A204.1 (cell line): Measurements from ENCODE around the gene IRGQ.

Source experiments
- FAIRE-seq: peaks from 2 replicates; lab custom pipeline; 2012; peaks lifted over from hg19 to GRCh38; lab: Jason Lieb, UNC

IRGQ gene

DNA sequence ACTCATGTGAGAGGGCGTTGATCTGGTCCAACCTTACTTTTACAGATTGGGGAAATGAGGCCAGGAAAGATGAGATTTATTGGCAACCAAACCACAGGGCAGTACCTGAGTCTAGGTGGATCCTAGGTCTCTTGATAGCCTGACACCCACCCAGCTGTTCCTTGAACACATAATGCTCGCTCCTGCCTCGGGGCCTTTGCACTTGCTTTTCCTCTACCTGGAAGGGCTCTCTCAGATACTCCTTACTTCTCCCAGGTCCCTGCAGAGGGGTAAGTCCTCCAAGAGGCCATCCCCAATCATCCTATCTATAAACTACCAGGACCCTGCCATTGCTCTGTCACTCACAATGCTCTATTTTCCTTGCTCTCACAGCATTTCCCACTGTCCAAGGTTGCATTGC, 55.6 kb downstream of the IRGQ start:
- FAIRE-seq, result no peak

DNA sequence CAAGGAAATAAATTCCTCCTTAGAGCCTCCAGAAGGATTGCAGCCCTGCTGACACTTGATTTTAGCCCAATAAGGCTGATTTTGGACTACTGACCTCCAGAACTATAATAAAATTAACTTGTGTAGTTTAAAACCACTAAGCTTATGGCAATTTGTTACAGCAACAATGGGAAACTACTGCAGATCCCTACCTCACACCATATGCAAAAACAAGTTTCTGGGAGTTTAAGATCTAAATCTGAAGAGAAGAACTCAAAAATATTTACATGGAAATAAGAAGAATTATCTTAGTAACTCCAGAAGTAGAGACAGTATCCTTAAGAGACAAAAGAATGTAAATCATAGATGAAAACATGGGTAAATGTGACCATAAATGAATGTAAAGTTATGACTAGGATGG, 57.0 kb downstream of the IRGQ start:
- no peak for FAIRE-seq

DNA sequence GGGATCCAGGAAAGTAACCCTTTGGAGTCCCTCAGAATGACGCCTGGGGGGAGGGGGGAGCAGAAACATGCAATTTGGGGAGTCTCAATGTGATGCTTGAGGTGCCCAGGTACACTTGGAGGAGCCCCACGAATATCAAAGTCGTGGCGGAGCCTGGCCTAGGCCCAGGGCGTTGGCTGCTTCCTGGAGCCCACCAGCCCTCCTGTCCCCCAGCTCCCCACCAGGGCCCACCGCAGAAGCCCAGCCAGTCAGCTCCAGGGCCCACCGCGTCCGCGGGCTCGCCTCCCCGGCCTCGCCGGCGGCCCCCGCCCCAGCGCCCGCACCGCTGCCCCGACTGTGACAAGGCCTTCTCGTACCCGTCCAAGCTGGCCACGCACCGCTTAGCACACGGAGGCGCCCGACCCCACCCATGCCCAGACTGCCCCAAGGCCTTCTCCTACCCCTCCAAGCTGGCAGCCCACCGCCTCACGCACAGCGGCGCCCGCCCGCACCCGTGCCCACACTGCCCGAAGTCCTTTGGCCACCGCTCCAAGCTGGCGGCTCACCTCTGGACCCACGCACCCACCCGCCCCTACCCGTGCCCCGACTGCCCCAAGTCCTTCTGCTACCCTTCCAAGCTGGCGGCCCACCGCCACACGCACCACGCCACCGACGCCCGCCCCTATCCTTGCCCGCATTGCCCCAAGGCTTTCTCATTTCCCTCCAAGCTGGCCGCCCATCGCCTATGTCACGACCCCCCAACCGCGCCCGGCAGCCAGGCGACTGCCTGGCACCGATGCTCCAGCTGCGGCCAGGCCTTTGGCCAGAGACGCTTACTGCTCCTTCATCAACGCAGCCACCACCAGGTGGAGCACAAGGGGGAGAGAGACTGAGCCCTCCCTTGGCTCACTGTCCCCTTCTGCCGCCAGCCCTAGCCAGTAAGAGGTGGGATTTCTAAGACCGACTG, 60.8 kb downstream of the IRGQ start:
- no peak for FAIRE-seq
